ENCODE measurements around the gene TFAP2D.
A peak's percentile ranks its signal among the peaks of the same experiment; 100 is the strongest.

The TFAP2D gene

DNA sequence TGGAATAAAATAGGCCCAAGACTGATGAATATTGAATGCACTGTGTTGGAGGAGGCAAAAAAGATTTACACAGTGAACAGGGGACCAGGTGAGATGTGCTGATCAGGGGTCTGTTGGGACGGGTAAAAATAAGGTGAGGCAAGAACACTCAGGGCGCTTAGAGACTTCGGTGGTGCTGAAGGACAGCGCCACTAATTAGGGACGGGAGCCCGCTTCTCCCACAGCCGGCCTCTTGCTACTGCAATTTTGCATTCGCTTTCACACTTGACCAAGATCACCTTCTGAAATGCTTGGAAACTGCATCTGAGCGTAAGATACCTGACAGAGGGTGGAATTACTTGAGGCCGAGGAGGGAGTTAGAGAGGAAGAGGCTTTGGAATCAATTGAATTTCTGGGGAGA, 7.3 kb downstream of the TFAP2D start:
- DNase-seq (ENCODE audit: low read depth, low spot score), result peak; percentile 32

GRCh38 chr6:50721978-50722377, 8.7 kb downstream of the TFAP2D start:
- DNase-seq (ENCODE audit: low read depth, low spot score), result no peak

DNA sequence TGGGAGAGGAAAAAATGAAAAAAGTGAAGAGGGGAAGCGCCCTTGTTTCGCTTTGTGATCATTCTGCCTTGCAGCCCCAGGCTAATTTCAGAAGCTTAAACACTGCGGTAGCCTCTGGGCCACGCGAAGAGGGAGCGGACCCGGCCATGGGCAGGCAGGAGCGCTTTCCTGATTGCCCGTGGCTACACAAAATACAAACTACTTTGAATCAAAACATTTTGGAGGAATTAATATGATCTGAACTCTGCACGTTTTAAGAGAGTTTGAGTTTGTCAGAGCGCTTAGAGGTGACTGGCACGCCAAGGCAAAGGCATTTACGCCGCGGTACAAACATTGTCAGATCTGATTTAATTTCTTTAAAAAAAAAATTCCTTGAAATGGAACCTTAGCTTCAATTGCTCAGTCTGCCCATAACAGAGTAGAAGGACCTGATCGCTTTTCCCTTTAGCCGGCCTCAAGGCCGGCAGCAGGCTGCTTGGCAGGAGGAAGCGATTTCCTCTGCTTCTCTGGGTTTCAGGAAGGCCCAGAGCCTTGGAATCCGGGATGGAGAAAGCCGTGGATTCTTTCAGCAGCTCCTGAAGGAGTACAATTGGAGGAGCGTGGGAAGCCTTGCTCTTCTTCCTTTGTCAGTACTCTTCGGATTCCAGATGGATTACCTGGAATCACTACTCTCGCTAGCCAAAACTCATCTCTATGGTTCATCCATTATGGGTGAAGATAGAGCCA, 9.7 kb downstream of the TFAP2D start:
- no peak for DNase-seq (ENCODE audit: low read depth, low spot score)

- no peak for DNase-seq (ENCODE audit: low read depth, low spot score)
Measured at GRCh38 chr6:50724381-50725124, 11.2 kb downstream of the TFAP2D start.

DNA sequence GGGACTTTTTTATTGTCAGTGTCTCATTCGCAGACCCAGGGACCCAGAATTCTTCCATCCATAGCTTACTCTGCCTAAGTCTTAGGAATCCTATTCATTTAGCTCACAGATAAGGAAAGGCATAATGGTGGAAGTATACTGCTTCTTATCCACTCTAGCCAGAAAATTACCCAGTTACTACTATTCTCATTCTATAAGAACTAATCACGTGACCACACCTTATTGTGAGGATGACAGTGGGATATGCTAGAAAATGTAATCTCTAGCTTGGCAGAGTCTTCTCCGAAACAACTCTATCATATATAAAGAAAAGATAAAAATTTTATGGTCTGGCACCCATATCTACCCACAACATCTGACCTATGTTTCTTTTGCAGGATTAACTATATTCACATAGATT, 21.2 kb downstream of the TFAP2D start:
- no peak for DNase-seq (ENCODE audit: low read depth, low spot score)

DNA sequence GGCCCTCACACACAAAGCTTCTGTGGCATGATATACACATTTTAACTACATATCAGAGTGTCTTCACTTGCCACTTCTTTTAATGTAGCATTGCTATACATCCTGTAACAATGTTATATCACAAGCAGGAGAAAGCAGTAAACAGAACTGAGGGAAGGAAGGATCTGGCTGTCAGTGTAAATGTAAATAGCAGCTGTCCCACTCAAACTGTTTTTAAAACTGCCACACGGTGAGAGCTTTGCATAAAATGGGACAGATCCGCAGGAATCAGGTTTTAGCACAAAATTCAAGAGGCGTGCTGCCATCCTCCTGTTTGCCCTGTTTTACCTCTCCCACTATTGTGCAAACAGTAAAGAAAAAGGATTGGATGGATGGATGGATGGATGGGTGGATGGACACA, 28.8 kb downstream of the TFAP2D start:
- DNase-seq (ENCODE audit: low read depth, low spot score), result no peak

DNA sequence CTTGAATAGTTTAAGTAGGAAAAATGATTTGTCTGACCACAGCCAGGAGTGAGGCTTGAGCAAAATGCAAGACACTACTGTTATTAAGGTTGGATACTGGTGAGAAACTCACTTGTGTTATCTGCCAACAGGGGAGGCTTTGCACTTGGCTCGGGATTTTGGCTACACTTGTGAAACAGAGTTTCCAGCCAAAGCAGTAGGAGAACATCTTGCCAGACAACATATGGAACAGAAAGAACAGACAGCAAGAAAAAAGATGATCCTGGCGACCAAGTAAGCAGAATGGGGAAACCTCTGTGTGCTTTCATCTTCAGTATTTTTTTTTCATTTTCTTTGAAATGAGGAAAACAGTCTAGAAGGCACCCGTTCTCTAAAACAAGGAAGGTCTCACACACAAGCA, 31.6 kb downstream of the TFAP2D start:
- no peak for DNase-seq (ENCODE audit: low read depth, low spot score)

DNA sequence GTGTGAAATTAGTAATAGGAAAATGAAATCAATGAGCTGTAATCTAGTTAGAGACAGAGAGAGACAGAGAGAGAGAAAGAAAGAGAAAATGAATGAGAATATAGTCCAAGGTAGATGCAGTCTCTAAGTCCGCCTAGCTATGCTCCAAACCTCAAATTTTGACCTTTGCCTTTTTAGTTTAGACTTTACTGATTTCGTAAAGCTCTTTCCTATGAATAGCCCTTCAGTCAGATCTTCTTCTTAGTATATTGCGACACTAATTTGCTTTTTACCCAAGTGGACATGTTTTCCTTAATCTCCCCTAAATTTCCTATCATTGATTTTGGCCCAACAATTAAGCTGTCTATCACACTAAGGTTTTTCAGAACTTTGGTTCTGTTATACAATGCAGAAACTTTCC, 49.5 kb downstream of the TFAP2D start:
- DNase-seq (ENCODE audit: low read depth, low spot score), result no peak

- no peak for DNase-seq (ENCODE audit: low read depth, low spot score)
Measured at GRCh38 chr6:50778696-50779095, 65.4 kb downstream of the TFAP2D start.

DNA sequence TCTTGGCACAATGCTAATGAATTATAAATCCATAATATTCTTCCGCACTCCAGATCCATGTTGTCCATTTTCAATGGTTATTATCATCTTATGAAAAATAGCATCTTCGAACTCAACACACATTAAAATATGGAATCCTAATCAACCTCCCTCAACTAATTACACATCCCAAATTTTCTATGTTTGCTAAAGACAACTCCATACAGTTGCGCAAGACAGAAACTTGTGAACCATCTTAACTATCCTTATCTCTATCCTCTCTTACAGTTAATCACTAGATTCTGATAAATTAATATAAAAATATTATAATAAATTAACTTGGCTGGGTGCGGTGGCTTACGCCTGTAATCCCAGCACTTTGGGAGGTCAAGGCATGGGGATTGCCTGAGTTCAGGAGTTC, 67.1 kb downstream of the TFAP2D start:
- no peak for DNase-seq (ENCODE audit: low read depth, low spot score)

GRCh38 chr6:50785921-50786320, 72.6 kb downstream of the TFAP2D start:
- no peak for DNase-seq (ENCODE audit: low read depth, low spot score)

- DNase-seq (ENCODE audit: low read depth, low spot score), result peak; percentile 41
Measured at GRCh38 chr6:50791900-50792508, 78.7 kb downstream of the TFAP2D start.

DNA sequence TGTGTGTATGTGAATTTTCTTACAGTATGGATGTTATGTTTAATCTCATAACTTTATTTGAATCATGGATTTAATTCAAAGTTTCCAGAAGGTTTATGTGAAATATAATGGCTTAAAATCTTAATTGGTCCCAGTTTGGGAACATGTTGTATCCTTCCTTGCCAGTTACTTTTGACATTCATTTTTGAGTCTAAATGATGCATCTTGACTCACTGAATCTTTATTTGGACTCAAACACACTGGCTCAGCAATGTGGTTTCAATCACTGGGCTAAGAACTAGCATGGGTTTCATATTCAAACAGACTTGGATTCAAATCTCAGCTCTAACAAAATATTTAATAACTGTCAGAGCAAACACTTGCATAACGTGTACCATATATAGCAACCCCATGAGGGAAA, 79.4 kb downstream of the TFAP2D start:
- no peak for DNase-seq (ENCODE audit: low read depth, low spot score)

GRCh38 chr6:50795574-50795973, 82.2 kb downstream of the TFAP2D start:
- no peak for DNase-seq (ENCODE audit: low read depth, low spot score)

- DNase-seq (ENCODE audit: low read depth, low spot score), result no peak
Measured at GRCh38 chr6:50804283-50804682, 91.0 kb downstream of the TFAP2D start.

GRCh38 chr6:50807035-50807434, 93.7 kb downstream of the TFAP2D start:
- DNase-seq (ENCODE audit: low read depth, low spot score), result no peak

- peak; percentile 10 for DNase-seq (ENCODE audit: low read depth, low spot score)
Measured at GRCh38 chr6:50815436-50816114, 102.2 kb downstream of the TFAP2D start.

- peak; percentile 79 for DNase-seq (ENCODE audit: low read depth, low spot score)
Measured at GRCh38 chr6:50816115-50816675, 102.9 kb downstream of the TFAP2D start.

DNA sequence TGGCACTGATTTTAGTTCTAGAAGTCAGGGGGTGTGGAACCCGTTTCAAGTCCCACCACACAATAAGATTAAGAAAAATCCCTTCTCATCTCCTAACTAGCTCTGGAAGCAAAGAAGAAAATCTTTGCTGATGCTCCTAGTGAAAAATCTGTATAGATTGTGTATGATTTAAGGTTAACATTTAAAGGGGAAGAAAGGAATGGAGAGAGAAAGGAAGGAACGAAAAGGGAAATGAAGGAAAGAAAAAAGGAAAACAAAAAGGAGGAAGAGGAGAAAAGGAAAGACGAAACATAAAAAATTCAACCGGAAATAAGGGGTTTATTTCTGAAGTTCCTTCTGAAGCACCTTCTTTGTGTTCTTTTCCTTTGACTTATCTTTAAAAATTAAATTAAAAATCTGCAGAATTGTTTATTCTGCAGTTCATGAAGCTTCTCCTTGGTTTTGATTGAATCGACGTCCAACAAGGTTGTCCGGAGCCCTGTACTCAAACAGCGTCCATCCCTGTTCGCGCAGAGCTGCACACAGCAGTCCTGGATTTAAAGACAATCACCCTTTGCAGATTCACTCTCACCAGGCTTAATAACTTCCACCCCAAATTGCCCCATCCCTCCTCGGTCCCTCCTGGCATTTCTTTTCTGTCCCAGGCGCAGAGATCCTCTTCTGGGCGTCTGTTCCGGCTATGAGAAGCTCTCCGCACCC, 103.8 kb downstream of the TFAP2D start:
- DNase-seq (ENCODE audit: low read depth, low spot score), result no peak

DNA sequence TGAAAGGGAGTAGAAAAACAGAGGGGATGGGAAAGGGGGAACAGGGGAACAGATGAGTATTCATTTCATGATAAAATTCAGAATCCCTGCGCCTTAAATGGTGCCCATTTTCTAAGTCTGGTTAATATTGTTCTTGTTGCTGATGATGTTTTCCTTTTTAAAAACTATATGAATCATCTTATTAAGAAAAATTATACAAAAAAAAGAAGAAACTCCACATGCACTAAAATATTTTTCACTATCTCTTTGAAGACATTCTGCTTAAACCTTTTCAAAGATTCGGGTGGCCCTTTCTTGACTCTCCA, 104.3 kb downstream of the TFAP2D start:
- DNase-seq (ENCODE audit: low read depth, low spot score), result no peak

GRCh38 chr6:50818020-50818419, 104.7 kb downstream of the TFAP2D start:
- no peak for DNase-seq (ENCODE audit: low read depth, low spot score)

- DNase-seq (ENCODE audit: low read depth, low spot score), result no peak
Measured at GRCh38 chr6:50818673-50819072, 105.3 kb downstream of the TFAP2D start, which contains the start of gene TFAP2B. TSS of gene TFAP2B (plus strand) at chr6:50818871. CDS start at chr6:50818892, 21 bp downstream.
